Bronchial epithelial cell (primary cell): ENCODE measurements around the gene CCL8. TPM values are rescaled to one million over a fixed set of nuclear protein-coding genes. Genes with fewer than 3 reads are reported as not detected.
A peak's percentile ranks its signal among the peaks of the same experiment; 100 is the strongest.

Source experiments
- DNase-seq: peaks from one replicate; pipeline ENCODE4 v3.0.0-alpha.2; 2010; ENCODE audit warnings: low read depth
- FAIRE-seq: peaks from 2 replicates; lab custom pipeline; 2011; peaks lifted over from hg19 to GRCh38; lab: Jason Lieb, UNC
- H3K27me3 ChIP-seq: 2 replicates; pipeline ENCODE4 v1.5.1; 2011; ENCODE audit warnings: low read length; ENCODE audit not compliant: control insufficient read depth, insufficient read depth
- H3K36me3 ChIP-seq: 2 replicates; pipeline ENCODE4 v1.5.1; 2011; ENCODE audit warnings: low read length; ENCODE audit not compliant: control insufficient read depth, insufficient read depth
- H3K4me3 ChIP-seq: 2 replicates; pipeline ENCODE4 v1.5.1; 2011; ENCODE audit warnings: mild to moderate bottlenecking, low read depth, low read length, control low read depth
- total RNA-seq: library from RNA; depleted of rRNA; stranded (reverse); fragments of >200 nt; gene quantifications from 2 replicates; pipeline ENCODE4 v1.2.1, GENCODE V29; 2014
- TF ChIP-seq, protein P1 (sequence below): IDR thresholded peaks from 2 replicates; pipeline ENCODE4 v1.5.1; 2011; ENCODE audit warnings: mild to moderate bottlenecking, moderate library complexity, low read length, control low read depth, inconsistent platforms; ENCODE audit not compliant: insufficient read depth, severe bottlenecking

Gene CCL8
- total RNA-seq, 1 donor from 2014 or later, result not detected

GRCh38 chr17:34370997-34371395 is 51.8 kb downstream of the CCL8 start:
- peak; percentile 59 for DNase-seq

More at GRCh38 chr17:34370997-34371395, 51.8 kb downstream of the CCL8 start:
- no peaks in the 10 kb centered on the region for H3K36me3 ChIP-seq
- no peak for FAIRE-seq
- H3K27me3 ChIP-seq, result no peaks in the 10 kb centered on the region
- no peak overlapping the region for H3K4me3 ChIP-seq
- TF ChIP-seq, protein P1, sequence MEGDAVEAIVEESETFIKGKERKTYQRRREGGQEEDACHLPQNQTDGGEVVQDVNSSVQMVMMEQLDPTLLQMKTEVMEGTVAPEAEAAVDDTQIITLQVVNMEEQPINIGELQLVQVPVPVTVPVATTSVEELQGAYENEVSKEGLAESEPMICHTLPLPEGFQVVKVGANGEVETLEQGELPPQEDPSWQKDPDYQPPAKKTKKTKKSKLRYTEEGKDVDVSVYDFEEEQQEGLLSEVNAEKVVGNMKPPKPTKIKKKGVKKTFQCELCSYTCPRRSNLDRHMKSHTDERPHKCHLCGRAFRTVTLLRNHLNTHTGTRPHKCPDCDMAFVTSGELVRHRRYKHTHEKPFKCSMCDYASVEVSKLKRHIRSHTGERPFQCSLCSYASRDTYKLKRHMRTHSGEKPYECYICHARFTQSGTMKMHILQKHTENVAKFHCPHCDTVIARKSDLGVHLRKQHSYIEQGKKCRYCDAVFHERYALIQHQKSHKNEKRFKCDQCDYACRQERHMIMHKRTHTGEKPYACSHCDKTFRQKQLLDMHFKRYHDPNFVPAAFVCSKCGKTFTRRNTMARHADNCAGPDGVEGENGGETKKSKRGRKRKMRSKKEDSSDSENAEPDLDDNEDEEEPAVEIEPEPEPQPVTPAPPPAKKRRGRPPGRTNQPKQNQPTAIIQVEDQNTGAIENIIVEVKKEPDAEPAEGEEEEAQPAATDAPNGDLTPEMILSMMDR, result no peak

Other genes with a start within 250 kb of the CCL8 start
- gene CCL2, start 64.2 kb upstream of the CCL8 start, total RNA-seq, result not detected in 2 replicates
- gene CCL7, start 49.2 kb upstream of the CCL8 start, total RNA-seq, result not detected in 2 replicates
- not detected in 2 replicates for gene CCL11, start 33.7 kb upstream of the CCL8 start, total RNA-seq
- not detected in 2 replicates for gene CCL13, start 37.0 kb downstream of the CCL8 start, total RNA-seq
- not detected in 2 replicates for gene CCL1, start 43.8 kb downstream of the CCL8 start, total RNA-seq